GM10266 (cell line): ENCODE data around the gene SNCB.
A peak's percentile ranks its signal among the peaks of the same experiment; 100 is the strongest.

Source experiments
- DNase-seq: peaks from one replicate; pipeline ENCODE4 v3.0.0; 2012; ENCODE audit errors: extremely low spot score
- CTCF ChIP-seq: IDR thresholded peaks from 2 replicates; pipeline ENCODE4 v1.5.1; 2012; ENCODE audit warnings: mild to moderate bottlenecking, low read depth; ENCODE audit not compliant: control insufficient read depth, insufficient read depth; ENCODE audit errors: missing control alignments

The SNCB gene

GRCh38 chr5:176581361-176581760, 49.0 kb downstream of the SNCB start:
- no peak for TF ChIP-seq CTCF
- DNase-seq, result no peak

GRCh38 chr5:176579323-176579722, 51.0 kb downstream of the SNCB start:
- TF ChIP-seq CTCF, result no peak
- DNase-seq, result no peak

GRCh38 chr5:176578391-176578808, 51.9 kb downstream of the SNCB start:
- DNase-seq, result peak; percentile 76

GRCh38 chr5:176577312-176578176, 52.8 kb downstream of the SNCB start:
- TF ChIP-seq CTCF, result no peak

More at GRCh38 chr5:176578391-176578808, 51.9 kb downstream of the SNCB start:
- TF ChIP-seq CTCF, result peak; percentile 52

GRCh38 chr5:176575488-176576422, 54.6 kb downstream of the SNCB start:
- TF ChIP-seq CTCF, result no peak
- no peak for DNase-seq

More at GRCh38 chr5:176577312-176578176, 52.8 kb downstream of the SNCB start:
- DNase-seq, result no peak

- TF ChIP-seq CTCF, result no peak
- DNase-seq, result no peak
Observed at GRCh38 chr5:176575066-176575465, 55.3 kb downstream of the SNCB start.
